ENCODE measurements around the gene CDC14B.

Gene CDC14B

GRCh38 chr9:96464426-96464825, 155.2 kb downstream of the CDC14B start:
- no peak for DNase-seq
- in situ Hi-C loops (cut with MboI; ENCODE audit: low pct_unique_long_range_greater_than_20kb, low sequenced_read_pairs) = no loop called here

- in situ Hi-C loops (cut with MboI; ENCODE audit: low pct_unique_long_range_greater_than_20kb, low sequenced_read_pairs) = no loop called here
- no peak for DNase-seq
Observed at GRCh38 chr9:96462541-96462940, 157.1 kb downstream of the CDC14B start.

GRCh38 chr9:96461336-96461735, 158.3 kb downstream of the CDC14B start:
- DNase-seq = no peak
- in situ Hi-C loops (cut with MboI; ENCODE audit: low pct_unique_long_range_greater_than_20kb, low sequenced_read_pairs) = no loop called here

- no peak for DNase-seq
- in situ Hi-C loops (cut with MboI; ENCODE audit: low pct_unique_long_range_greater_than_20kb, low sequenced_read_pairs) = no loop called here
Observed at GRCh38 chr9:96460882-96461281, 158.8 kb downstream of the CDC14B start.

GRCh38 chr9:96460470-96460869, 159.2 kb downstream of the CDC14B start:
- in situ Hi-C loops (cut with MboI; ENCODE audit: low pct_unique_long_range_greater_than_20kb, low sequenced_read_pairs) = no loop called here
- no peak for DNase-seq

- DNase-seq = no peak
- in situ Hi-C loops (cut with MboI; ENCODE audit: low pct_unique_long_range_greater_than_20kb, low sequenced_read_pairs) = no loop called here
Observed at GRCh38 chr9:96459268-96460007, 160.2 kb downstream of the CDC14B start.

GRCh38 chr9:96458226-96458625, 161.4 kb downstream of the CDC14B start:
- no peak for DNase-seq
- in situ Hi-C loops (cut with MboI; ENCODE audit: low pct_unique_long_range_greater_than_20kb, low sequenced_read_pairs) = no loop called here

- no peak for DNase-seq
- in situ Hi-C loops (cut with MboI; ENCODE audit: low pct_unique_long_range_greater_than_20kb, low sequenced_read_pairs) = no loop called here
Observed at GRCh38 chr9:96457266-96457665, 162.4 kb downstream of the CDC14B start.

GRCh38 chr9:96453625-96454024, 166.0 kb downstream of the CDC14B start:
- in situ Hi-C loops (cut with MboI; ENCODE audit: low pct_unique_long_range_greater_than_20kb, low sequenced_read_pairs) = no loop called here
- peak; percentile 22 for DNase-seq

GRCh38 chr9:96450613-96451528, 168.8 kb downstream of the CDC14B start:
- in situ Hi-C loops (cut with MboI; ENCODE audit: low pct_unique_long_range_greater_than_20kb, low sequenced_read_pairs) = no loop called here
- DNase-seq = peak; percentile 38

Data from KBM-7 (cell line).